Measurements from ENCODE around the gene FTO. TPM values are rescaled to one million over a fixed set of nuclear protein-coding genes. Genes with fewer than 3 reads are reported as not detected.

Gene FTO
- total RNA-seq, 1 experiment from 2014 or later, result 57.4 TPM

GRCh38 chr16:54200161-54200534, 496.2 kb downstream of the FTO start (continued):
- TF ChIP-seq ATF6 (CRISPR knock-in tag; IDR thresholded peaks at IDR 0.05), result no peak
- no peak for TF ChIP-seq NFYB (CRISPR knock-in tag; conservative IDR thresholded peaks at IDR 0.05; ENCODE audit: low read depth)
- TF ChIP-seq E2F1 (CRISPR knock-in tag; IDR thresholded peaks at IDR 0.05), result no peak
- TF ChIP-seq TEAD4 (CRISPR knock-in tag; IDR thresholded peaks at IDR 0.05), result no peak
- TF ChIP-seq ARID4B (CRISPR knock-in tag; IDR thresholded peaks at IDR 0.05; ENCODE audit: borderline replicate concordance), result no peak
- TF ChIP-seq FOXK1 (CRISPR knock-in tag; IDR thresholded peaks at IDR 0.05), result no peak
- no peak for TF ChIP-seq NFATC4 (CRISPR knock-in tag; IDR thresholded peaks at IDR 0.05)
- no peak for TF ChIP-seq USF2 (CRISPR knock-in tag; IDR thresholded peaks at IDR 0.05)
- TF ChIP-seq JAZF1 (CRISPR knock-in tag; IDR thresholded peaks at IDR 0.05), result no peak
- no peak for TF ChIP-seq ZNF423 (CRISPR knock-in tag; IDR thresholded peaks at IDR 0.05)

- ATAC-seq, result no peak
- no peak overlapping the region for H3K4me3 Mint-ChIP-seq
- H3K27me3 Mint-ChIP-seq (ENCODE audit: low read depth), result no peaks in the 10 kb centered on the region; the same call in 1 of the 2 replicates
These were observed 496.8 kb downstream of the FTO start for GRCh38 chr16:54200720-54201119.

GRCh38 chr16:54201200-54201599, 497.2 kb downstream of the FTO start:
- no peaks in the 10 kb centered on the region for H3K4me1 Mint-ChIP-seq
- peaks cover 11% of the 10 kb centered on the region; the same call in 1 of the 2 replicates for H3K9me3 Mint-ChIP-seq
- DNase-seq (ENCODE audit: low spot score) (no peak), ATAC-seq (0 out of 2 replicates have a peak, but pooled peaks have one; percentile 16)
- ChIA-PET POLR2A (no interaction called here), CTCF (no interaction called here)
- H3K36me3 Mint-ChIP-seq, result no peaks in the 10 kb centered on the region
- no peak overlapping the region for H3K27ac Mint-ChIP-seq
- H3K4me3 Mint-ChIP-seq, result no peak overlapping the region
- H3K27me3 Mint-ChIP-seq (ENCODE audit: low read depth), result no peaks in the 10 kb centered on the region; the same call in 1 of the 2 replicates
- TF ChIP-seq HMGXB4 (CRISPR knock-in tag; IDR thresholded peaks at IDR 0.05) (no peak), MAX (CRISPR knock-in tag; IDR thresholded peaks at IDR 0.05) (no peak), ATF3 (CRISPR knock-in tag; conservative IDR thresholded peaks at IDR 0.05) (no peak), MXD4 (CRISPR knock-in tag; IDR thresholded peaks at IDR 0.05; ENCODE audit: borderline replicate concordance) (no peak), IRF1 (CRISPR knock-in tag; IDR thresholded peaks at IDR 0.05) (no peak), KAT7 (CRISPR knock-in tag; IDR thresholded peaks at IDR 0.05; ENCODE audit: borderline replicate concordance) (no peak), ZMAT4 (CRISPR knock-in tag; IDR thresholded peaks at IDR 0.05) (no peak)

More at GRCh38 chr16:54200720-54201119, 496.8 kb downstream of the FTO start:
- Mint-ChIP-seq H3K27ac (no peak overlapping the region), H3K36me3 (no peaks in the 10 kb centered on the region), H3K9me3 (peaks cover 11% of the 10 kb centered on the region; the same call in 1 of the 2 replicates), H3K4me1 (no peaks in the 10 kb centered on the region)
- DNase-seq (ENCODE audit: low spot score), result no peak
- TF ChIP-seq ZSCAN18 (CRISPR knock-in tag; IDR thresholded peaks at IDR 0.05), result no peak
- CTCF ChIA-PET, result no interaction called here
- POLR2A ChIA-PET, result no interaction called here
